Activated effector memory CD4-positive, alpha-beta T cell treated with Interleukin-2 at 50 U/mL for 16 hours (primary cell): ENCODE measurements around the gene IGSF5.
"Not testable (repeated sequence)": the region's sequence is repeated elsewhere in the genome, so short reads cannot be mapped to it uniquely, and the experiment has no call there.

Experiments used
- DNase-seq: peaks from one replicate; pipeline ENCODE4 v3.0.0-alpha.2; 2020

IGSF5 gene

DNA sequence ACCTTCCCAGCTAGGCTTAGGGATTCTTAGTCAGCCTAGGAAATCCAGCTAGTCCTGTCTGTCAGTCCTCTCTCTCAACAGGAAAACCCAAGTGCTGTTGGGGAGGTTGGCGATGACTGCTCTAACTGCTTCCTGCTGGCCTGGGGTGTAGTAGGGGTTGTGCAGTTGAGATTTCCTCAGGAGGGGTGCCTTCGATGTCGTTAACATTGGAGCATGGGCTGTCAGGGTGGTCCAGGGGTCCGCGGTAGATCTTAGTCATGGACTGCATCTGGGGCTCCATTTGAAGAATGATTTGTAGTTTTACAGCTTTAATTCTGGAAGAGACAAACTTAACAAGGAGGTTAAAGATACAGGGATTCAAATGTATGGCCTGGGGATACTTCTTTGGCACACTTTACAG, 5.5 kb upstream of the IGSF5 start:
- not testable (repeated sequence) for DNase-seq

DNA sequence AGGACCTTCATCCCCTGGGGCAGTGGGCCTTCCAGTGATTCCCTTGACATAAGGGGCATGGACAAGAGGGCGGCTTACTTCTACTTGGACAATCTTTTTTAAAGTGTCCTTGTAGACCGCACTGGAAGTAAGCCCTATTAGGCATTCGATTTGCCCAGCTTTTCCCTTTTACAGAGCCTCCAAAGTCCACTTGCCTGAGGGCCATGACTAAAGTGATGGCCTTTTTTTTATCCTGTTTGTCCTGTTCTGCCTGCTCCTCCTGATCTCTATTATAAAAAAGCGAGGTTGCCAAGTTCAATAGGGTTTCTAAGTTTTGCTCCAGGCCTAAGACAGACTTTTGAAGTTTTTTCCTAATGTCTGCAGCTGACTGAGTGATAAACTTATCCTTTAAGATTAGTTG, 2.4 kb upstream of the IGSF5 start:
- not testable (repeated sequence) for DNase-seq

DNA sequence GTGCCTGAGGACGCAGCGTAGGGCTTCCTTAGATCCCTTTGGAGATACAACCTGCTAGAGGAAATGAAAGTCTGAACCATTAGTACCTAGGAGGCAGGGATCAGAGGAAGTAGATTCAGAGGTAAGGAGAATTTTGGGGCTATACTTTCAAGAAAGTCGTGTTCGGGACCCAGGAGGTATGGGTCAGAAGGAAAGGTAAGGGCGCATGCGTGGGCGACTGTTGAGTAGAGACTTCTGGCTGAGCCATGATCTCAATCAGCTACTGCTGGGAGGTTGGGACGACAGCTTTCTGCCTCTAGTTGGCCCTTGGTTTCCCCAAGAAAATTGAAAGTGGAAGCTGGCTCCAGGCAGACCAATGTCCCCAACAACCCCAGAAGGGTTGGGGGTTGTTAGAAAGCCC, 349 bp downstream of the IGSF5 start:
- not testable (repeated sequence) for DNase-seq

DNA sequence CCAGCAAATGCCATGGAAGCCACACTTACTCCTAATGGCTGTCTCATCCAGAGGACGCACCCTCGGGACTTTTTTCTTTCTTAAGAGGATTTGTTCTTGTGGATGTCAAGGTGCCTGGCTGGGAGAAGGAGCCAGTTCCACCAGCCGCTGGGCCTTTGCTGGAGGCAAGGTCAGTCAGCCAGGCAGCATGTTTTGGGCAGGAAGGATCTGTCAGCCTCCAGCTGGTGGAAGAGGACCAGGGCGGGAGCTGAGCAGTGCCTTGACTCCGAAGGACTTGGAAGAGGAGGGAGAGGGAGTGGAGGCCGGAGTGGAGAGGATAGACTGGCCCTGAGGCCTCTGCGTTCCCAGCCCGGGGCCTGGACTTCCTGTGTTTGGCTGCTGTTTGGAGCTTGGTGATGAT, 5.7 kb downstream of the IGSF5 start:
- no peak for DNase-seq

DNA sequence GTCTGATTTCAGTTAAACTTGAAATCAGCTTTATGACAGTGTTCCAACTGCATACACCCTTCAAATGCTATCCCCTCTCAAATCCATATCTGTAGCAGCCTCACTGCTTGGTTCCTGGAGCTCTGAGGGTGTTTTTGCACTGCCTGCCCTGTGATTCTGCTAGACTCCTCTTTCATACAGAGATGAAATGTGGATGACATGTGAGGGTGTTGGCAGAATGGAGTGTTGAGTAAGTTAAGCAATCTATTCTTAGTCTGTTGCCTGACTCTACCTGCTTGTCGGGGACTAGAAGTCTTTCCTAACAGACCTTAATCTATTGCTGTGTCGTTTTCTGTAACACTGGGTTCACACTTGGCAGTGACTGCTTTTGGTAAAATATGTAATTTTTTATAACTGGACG, 9.8 kb downstream of the IGSF5 start:
- no peak for DNase-seq

DNA sequence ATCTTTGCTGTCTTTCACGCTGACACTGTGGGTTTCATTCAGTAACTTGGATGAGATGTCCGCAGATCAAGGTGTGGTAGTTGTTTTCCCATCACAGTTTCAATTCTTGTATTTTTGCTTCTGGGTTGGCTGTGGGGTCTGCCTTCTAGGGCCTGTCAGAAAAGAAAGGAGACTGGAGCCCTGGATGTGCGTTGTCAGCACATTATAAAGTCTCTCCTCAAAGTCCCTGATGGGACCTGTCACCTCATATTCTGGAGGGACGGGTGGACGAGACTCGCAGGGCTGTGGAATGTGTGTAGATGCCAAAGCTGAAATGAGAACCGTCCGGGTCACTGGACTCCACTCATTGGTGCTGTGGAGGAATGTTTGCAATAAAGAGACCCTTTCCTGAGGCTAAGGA, 11.3 kb downstream of the IGSF5 start:
- no peak for DNase-seq

DNA sequence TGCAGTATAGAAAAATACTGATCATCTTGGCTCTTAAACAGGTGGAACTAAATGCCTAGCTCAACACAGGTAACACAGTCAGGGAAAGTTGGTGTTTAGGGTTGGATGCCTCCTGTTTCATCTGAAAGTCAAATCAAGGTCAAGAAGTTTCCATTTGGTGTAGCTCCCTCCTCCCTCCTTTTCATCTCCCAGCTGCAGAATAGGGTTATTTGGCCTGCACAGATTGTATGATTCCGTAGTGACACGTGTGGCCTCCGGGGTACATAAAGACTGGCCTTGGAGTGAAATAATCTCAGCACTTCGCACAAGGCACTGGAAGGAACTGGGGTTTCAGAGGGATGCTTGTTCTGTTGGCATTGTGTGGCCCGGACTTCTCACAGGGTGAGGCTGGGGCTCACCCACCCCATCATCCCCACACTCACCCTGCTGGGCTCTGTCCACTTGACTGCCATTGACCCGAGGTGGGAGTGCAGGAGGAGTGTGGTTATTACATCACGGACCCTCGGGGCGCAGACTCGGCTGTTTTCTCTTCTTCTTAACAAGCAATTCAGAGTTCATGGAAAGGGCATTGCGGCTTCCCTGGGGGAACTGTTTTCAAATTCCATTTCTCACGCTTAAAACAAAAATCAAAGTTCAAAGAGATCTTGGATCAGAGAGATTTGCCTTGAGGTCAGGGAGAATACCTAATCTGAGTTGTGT, 18.4 kb downstream of the IGSF5 start:
- no peak for DNase-seq

DNA sequence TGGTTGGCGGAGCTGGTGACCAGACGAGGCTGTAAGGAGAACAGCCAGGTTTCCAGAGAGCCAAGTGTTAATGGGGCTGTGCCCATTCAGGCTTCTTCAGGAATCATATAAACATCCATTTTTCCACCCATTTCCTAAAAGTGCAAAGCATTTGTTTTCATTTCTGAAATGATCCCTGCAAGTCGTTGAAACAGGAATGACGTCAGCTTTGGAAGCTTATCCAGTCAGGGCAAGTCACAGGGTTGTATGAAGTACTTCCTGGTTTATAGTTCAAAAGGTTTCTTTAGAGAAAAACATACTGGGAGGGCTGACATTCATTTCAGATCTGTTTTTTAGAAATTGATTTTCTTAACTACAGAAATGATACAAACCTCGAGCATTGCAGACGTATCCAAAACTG, 29.2 kb downstream of the IGSF5 start:
- no peak for DNase-seq

DNA sequence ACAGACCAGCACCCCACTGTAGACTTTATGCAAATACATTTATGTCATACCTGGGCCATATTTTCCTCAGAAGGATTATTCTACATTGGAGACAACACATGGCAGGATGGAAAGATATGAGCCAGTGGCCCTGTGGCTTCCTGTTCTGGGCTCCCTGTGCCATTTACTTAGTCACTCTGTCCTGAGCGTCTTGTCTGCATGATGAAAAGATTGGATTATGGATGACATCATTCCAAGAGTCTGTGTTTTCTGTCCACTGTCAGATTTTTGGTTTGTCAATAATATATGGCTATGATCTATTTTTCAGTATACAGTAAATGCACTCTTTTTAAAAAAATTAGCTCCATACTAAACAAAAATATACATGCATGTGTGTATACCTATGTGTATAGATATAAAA, 30.8 kb downstream of the IGSF5 start:
- no peak for DNase-seq

DNA sequence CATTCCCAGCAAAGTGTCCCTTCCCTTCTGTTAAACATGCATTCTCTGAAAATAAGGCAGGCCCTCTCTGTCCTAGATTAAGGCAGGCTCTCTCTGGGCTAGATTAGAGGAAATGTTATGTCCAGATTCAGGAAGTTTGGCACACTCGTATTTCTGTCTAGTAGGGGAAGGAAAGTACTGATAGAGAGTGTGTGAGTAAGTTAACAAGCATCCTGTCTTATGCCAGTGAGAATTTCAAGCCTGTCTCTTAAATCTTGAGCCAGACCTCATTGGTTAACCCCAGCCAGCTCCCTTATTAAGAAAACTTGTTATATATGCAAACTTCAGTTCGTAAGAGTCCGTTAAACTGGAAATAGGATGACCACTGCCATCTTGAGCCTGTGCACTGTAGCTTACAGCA, 31.6 kb downstream of the IGSF5 start:
- no peak for DNase-seq

DNA sequence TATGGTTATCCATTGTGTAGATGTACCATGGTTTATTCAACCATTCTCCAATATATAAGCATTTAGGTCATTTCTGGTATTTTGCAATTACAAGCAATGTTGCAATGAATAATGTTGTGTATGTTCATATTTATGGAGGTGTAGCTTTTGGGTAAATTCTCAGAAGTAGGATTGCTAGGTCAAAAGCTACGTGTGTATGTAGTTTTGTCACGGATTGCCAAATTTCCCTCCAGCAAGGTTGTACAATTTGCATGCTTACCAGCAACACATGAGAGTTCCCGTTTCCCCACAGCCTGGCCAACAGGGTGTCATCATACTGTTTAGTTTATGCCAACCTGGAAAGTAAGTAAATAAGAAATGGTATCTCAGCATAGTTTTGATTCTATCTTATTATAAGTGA, 36.3 kb downstream of the IGSF5 start:
- no peak for DNase-seq

DNA sequence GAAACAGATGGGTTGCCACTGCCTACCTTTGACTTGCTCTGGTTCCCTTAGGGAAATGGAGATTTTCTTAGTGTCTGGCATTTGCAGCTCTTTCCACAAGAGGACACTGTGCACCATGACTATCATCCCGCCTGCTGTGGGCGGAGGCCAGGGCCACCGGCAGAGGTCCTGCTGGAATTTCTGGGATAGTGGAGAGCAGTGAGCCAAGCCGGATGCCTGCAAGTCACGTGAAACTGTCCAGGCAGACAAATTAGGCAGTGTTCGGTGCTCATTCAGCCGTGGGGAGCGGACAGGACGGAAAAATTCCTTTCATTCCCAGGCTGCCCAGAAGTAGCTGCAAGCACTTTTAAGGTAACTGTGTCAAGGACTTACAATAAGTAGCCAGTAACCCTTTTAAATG, 43.4 kb downstream of the IGSF5 start:
- DNase-seq, result no peak

DNA sequence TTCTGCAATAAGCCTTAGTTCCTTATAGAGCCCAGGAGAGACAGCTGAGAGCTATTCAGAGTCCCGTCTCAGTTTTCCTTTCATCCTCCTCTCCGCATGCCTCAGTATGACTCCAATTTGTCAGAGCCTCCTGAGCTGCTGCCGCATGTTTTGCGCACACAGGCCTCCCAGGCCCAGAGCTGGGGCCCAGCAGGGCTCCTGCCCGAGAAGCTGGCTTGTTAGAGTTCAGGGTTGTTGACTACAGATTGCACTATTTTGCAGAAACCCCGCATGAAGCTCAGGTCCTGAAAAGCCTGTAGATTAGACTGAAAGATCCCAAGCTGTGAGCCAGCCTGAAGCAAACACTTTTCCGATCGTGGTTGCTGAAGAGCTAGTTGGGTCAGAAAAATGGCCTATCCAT, 51.5 kb downstream of the IGSF5 start:
- no peak for DNase-seq

DNA sequence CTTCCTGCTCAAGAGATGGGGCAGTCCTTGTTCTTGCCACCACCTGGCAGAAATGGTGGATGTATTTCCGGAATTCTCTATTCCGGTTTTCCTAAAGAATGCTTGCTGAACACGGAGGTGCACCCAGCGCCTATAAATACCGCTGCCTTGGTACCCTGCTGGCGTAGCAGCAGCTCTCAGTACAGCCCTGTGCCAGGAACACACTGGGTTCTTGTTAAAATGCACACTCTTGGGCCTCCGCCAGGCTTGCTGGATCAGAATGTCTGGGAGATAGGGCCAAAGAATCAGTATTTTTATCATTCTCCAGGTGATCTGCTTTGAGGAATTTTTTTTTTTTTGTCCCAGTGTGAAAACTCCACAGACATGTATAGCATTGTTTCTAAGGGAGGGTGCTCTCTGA, 54.2 kb downstream of the IGSF5 start:
- DNase-seq, result no peak

DNA sequence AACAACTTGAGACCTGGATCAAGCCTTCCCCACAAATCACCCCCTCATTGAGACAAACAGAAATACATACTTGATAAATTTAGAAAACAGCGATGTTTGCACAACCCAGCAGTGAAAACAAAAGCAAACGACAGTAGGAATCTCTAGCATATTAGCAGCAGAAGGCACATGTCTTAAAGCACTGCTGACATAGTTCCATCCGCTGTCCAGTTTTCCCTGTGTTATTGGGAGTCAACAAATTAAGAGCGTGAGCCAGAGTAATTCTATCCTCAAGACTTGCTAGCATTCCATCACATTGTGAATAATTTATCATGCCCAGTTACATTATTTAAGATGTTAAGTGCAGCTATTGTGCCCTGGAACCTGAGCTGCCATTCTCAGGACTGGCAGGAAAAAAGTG, 55.3 kb downstream of the IGSF5 start:
- DNase-seq, result no peak

DNA sequence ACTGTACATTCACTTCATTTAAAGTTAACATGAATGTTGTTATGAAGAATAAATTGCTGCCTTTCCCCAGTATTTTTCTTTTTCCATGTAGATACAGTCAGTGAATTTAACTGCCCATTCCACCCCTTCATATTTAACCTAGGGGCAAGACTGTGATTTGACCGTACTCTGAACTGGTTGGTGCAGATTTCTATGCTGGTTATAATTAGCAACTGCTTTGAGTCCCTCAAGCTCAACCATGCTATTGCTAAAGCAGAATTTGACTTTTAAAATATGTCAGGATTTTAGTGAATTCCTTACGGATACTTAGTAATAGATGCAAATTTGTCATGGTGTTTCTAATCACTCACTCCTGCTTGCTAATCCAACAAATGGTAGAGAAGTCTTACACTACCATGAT, 57.2 kb downstream of the IGSF5 start:
- no peak for DNase-seq

DNA sequence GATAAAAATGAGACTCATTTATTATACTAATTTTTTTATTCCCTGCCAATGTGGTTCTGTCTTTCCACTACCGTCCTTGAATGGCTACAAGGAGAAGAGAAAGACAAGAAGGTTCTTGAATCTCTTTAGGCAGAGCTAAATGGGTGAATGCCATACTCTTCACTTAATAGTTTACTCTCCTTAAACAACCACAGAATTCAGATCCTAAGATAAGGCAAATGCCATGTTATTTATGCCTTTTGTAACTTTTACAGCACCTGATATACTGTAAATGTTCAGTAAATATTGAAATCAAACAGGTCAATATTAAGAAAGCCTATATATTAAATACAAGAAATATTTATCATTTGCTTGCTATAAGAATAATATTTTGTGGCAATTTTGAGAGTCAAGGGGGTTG, 58.4 kb downstream of the IGSF5 start:
- DNase-seq, result no peak

DNA sequence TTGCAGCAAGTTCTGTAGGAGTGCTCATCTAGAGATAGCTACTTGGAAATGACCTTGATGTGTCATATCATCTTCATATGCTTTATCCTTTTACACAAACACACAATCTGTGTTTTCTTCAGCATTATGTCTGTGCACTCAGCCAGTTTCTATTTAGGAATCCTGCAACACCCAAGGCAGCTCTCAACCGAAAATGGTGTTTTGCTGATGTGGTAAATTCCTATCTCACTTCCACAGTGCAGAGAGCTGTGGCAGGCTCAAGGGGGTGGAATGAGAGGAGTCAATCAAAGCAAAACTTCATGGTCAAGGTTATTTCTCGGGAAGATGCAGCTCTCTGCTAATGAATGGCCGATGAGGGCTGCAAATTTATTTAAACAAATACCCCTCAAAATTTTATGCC, 59.3 kb downstream of the IGSF5 start:
- no peak for DNase-seq

DNA sequence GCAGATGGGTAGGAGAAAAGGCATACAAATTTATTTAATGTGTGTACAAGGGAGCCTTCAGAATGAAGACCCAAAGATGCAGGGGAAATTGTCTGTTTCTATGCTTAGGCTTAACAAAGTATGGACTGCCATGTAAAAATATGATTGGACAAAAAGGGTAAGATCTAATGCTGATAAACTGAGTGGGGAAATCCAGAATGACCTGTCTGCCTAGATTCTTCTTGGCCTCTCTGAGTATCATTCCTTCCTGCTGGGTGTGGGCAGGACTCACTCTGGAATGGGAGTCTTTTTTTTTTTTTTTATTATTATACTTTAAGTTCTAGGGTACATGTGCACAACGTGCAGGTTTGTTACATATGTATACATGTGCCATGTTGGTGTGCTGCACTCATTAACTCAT, 61.0 kb downstream of the IGSF5 start:
- no peak for DNase-seq

DNA sequence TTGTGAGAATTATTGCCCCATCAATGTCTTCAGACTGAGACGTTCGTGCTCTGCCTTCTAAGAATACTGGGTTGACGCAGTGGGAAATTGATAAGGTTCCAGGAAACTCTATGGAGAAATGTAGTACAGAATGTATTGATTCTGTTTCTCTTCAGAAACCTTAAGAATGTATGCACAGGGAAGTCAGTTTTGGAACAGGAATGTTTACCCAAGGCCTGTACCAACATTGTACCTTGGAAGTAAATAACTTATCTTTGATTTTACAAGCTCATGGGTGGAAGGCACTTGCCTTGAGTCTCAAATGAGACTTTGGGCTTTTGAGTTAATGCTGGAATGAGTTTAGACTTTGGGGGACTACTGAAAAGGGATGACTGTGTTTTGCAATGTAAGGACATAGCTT, 62.8 kb downstream of the IGSF5 start:
- no peak for DNase-seq

DNA sequence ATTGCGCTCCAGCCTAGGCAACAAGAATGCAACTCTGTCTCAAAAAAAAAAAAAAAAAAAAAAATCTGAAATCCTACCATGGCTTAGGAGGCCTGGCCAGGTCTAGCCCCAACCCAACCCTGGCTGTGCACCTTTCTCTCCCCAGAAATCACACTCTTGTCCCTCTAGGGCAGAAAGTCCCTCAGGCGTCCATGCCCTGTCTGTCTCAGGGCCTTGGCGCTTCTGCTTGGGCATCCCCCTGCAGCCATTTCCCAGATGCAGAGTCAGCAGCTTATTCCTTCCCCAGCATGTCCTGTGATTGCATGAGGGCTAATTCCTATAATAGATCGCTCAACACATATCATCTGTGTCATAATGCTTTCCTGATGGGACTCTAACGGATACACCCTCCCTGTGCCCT, 65.0 kb downstream of the IGSF5 start:
- DNase-seq, result no peak

DNA sequence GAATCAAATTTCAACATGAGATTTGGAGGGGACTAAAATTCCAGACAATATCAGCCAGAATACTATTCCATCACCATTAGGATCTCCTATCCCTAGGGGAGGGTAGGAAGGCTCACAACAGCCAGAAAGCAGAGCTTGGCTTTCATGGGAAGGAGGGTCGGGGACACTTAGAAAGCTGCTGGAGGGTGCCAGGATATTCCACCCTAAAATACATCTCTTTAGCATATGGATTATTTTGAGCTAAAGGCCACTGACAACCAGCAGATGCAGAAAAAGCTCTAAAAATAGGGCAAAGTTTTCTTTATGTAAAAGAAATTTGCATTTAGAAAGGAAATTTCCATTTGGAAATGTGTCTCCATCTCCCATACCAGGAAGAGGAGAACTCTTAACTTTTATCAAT, 68.0 kb downstream of the IGSF5 start:
- no peak for DNase-seq

DNA sequence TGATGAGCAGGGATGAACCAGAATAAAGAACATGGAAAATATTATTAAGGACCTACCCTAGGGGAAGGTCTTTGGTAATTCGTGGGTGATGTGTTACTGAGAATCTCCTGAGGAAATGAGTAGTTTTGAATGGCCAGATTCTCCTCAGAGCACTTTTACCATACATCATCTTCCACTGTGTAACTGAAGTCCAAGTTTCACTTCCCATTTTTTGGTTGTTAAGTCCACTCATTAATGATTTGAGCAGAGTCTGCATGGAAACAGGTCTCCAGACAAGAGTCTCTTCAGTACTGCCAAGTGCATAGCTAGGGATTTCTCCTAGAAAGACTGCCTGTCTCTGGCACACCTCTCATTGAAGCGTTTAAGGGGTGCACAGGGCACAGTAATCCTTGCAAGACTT, 73.6 kb downstream of the IGSF5 start:
- DNase-seq, result no peak

DNA sequence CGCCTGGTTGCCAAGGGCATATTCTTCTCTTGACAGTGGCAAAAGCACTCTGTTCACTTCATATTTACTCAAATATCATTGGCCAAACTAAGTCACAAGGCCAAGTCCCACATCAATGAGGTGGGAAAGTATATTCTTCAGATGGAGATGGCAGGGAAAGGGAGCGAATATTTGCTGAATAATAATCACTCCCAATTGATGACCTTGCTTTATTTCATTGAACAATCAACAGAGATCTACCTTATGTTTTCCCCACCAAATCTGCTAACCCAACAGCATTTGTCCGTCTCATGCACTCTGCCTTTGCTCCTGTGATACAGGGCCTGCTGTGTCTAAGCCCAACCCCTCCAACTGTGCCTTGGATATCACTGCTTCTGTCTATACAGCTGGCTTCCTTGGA, 77.1 kb downstream of the IGSF5 start:
- DNase-seq, result no peak

DNA sequence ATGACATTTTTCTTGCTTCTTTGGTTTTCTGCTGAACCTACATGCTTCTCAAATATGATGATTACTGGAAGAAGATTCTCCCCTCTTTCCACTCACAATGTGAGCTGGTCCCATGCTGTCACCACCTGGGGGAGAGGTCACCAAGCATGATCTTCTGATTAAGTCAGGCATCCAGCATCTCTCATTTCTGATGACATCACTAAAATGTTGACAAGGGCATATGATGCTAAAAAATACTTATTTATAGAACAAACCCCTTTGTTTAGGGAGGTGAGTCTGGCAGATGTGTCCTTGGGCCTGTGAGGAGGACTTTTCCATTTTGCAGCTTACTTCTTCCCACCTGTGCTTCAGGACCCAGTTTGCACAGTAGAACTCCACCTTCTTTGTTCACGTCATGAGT, 80.3 kb downstream of the IGSF5 start:
- no peak for DNase-seq

DNA sequence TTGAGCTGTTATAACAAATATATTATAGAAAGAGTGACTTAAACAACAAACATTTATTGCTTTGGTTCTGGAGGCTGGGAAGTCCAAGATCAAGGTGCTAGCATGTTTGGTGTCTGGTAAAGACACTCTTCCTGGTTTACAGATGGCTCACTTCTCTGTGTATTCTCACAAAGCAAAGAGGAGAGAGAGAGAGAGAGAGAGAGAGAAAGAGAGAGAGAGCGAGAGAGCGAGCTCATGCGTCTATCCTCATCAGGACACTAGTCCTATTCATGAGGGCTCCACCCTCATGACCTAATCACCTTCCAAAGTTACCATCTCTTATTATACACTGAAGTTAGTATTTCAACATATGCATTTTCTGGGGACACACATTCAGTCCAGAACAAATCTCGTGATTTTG, 89.6 kb downstream of the IGSF5 start:
- DNase-seq, result no peak
